ENCODE results near the gene CCDC158. TPM values are rescaled to one million over a fixed set of nuclear protein-coding genes. Genes with fewer than 3 reads are reported as not detected.

CCDC158 gene
- total and polyA plus RNA-seq, 2 donors from 2014 or later: 0.24 to 1.0 TPM

- FAIRE-seq: no peak
- H3K4me3 ChIP-seq (ENCODE audit: low read length in 3 of 3): peak overlapping the region; percentile 64 to 79 (median 68)
- intact Hi-C loops (cut with DNase I): no loop called here
Observed at GRCh38 chr4:76306882-76307659, 113.9 kb downstream of the CCDC158 start.

GRCh38 chr4:76305971-76306881 is 114.7 kb downstream of the CCDC158 start, which contains the start of gene STBD1:
TSS of gene STBD1 (plus strand) at chr4:76306733. CDS start at chr4:76306770, 37 bp downstream.
- TF ChIP-seq CTCF (IDR thresholded peaks at IDR 0.05; ENCODE audit: borderline replicate concordance, extremely low read depth, insufficient read depth): no peak
- Histone ChIP-seq H3K9me3 (ENCODE audit: control insufficient read depth in 2 of 3, insufficient read depth in 1 of 3, low read length in 3 of 3) (no peaks in the 10 kb centered on the region), H3K27me3 (ENCODE audit: control insufficient read depth, insufficient read depth, low read length) (no peaks in the 10 kb centered on the region), H3K36me3 (ENCODE audit: control insufficient read depth in 2 of 3, insufficient read depth in 3 of 3, low read length in 3 of 3) (no peaks in the 10 kb centered on the region), H3K9ac (ENCODE audit: low read length in 3 of 3) (peak within 1 kb of the TSS; percentile 52 to 82 (median 61)), H3K4me3 (ENCODE audit: low read length in 3 of 3) (peak within 1 kb of the TSS; percentile 64 to 79 (median 68)), H3K4me1 (ENCODE audit: control insufficient read depth in 2 of 3, insufficient read depth in 2 of 3, low read depth in 1 of 3, low read length in 3 of 3) (peaks cover 0 to 26% (median 4%) of the 10 kb centered on the region in 3 donors), H3K27ac (ENCODE audit: low read depth in 2 of 2, low read length in 2 of 2) (peak within 1 kb of the TSS; percentile 32 to 75)
- FAIRE-seq (no peak), DNase-seq (peak; percentile 82 to 92 (median 84))
- intact Hi-C loops (cut with DNase I): no loop called here

More at GRCh38 chr4:76306882-76307659, 113.9 kb downstream of the CCDC158 start:
- H3K27ac ChIP-seq (ENCODE audit: low read depth in 2 of 2, low read length in 2 of 2): peak overlapping the region; percentile 32 to 75
- no peaks in the 10 kb centered on the region for H3K36me3 ChIP-seq (ENCODE audit: control insufficient read depth in 2 of 3, insufficient read depth in 3 of 3, low read length in 3 of 3)
- H3K9ac ChIP-seq (ENCODE audit: low read length in 3 of 3): peak overlapping the region; percentile 21 to 82 (median 61)
- DNase-seq: peak; percentile 47 to 84 (median 64)
- H3K9me3 ChIP-seq (ENCODE audit: control insufficient read depth in 2 of 3, insufficient read depth in 1 of 3, low read length in 3 of 3): no peaks in the 10 kb centered on the region
- no peaks in the 10 kb centered on the region for H3K27me3 ChIP-seq (ENCODE audit: control insufficient read depth, insufficient read depth, low read length)
- peaks cover 0 to 23% (median 4%) of the 10 kb centered on the region in 3 donors for H3K4me1 ChIP-seq (ENCODE audit: control insufficient read depth in 2 of 3, insufficient read depth in 2 of 3, low read depth in 1 of 3, low read length in 3 of 3)
- peak; percentile 33 for TF ChIP-seq CTCF (IDR thresholded peaks at IDR 0.05; ENCODE audit: borderline replicate concordance, extremely low read depth, insufficient read depth)

GRCh38 chr4:76305033-76305687 is 115.8 kb downstream of the CCDC158 start:
- H3K4me1 ChIP-seq (ENCODE audit: control insufficient read depth in 2 of 3, insufficient read depth in 2 of 3, low read depth in 1 of 3, low read length in 3 of 3): peaks cover 0 to 22% (median 4%) of the 10 kb centered on the region in 3 donors

More at GRCh38 chr4:76305033-76305687, 115.8 kb downstream of the CCDC158 start:
- FAIRE-seq: no peak
- no peaks in the 10 kb centered on the region for H3K27me3 ChIP-seq (ENCODE audit: control insufficient read depth, insufficient read depth, low read length)
- TF ChIP-seq CTCF (IDR thresholded peaks at IDR 0.05; ENCODE audit: borderline replicate concordance, extremely low read depth, insufficient read depth): no peak
- DNase-seq: no peak
- H3K4me3 ChIP-seq (ENCODE audit: low read length in 3 of 3): peak overlapping the region in 2 of 3 donors; percentile 64 to 79
- H3K27ac ChIP-seq (ENCODE audit: low read depth in 2 of 2, low read length in 2 of 2): no peak overlapping the region
- H3K9me3 ChIP-seq (ENCODE audit: control insufficient read depth in 2 of 3, insufficient read depth in 1 of 3, low read length in 3 of 3): no peaks in the 10 kb centered on the region
- intact Hi-C loops (cut with DNase I): no loop called here
- H3K9ac ChIP-seq (ENCODE audit: low read length in 3 of 3): no peak overlapping the region
- no peaks in the 10 kb centered on the region for H3K36me3 ChIP-seq (ENCODE audit: control insufficient read depth in 2 of 3, insufficient read depth in 3 of 3, low read length in 3 of 3)

Data from kidney (tissue), 14 donors.